Dedifferentiated amniotic fluid mesenchymal stem cell (primary cell): Measurements from ENCODE around the gene DLG2.

Experiments used
- DNase-seq: peaks from one replicate; pipeline ENCODE4 v3.0.0-alpha.2; 2016; ENCODE audit errors: extremely low spot score

The DLG2 gene

GRCh38 chr11:83945976-83946375 lies 1681.2 kb downstream of the DLG2 start:
- no peak for DNase-seq

- DNase-seq, result no peak
These were observed 1686.1 kb downstream of the DLG2 start for GRCh38 chr11:83941050-83941449.

- no peak for DNase-seq
These were observed 1689.0 kb downstream of the DLG2 start for GRCh38 chr11:83938148-83938547.

- DNase-seq, result no peak
These were observed 1694.1 kb downstream of the DLG2 start for GRCh38 chr11:83933008-83933407.

- DNase-seq, result no peak
These were observed 1699.7 kb downstream of the DLG2 start for GRCh38 chr11:83927422-83927821.

GRCh38 chr11:83924795-83925542 lies 1702.2 kb downstream of the DLG2 start:
- DNase-seq, result no peak

- no peak for DNase-seq
These were observed 1703.2 kb downstream of the DLG2 start for GRCh38 chr11:83923961-83924360.

- no peak for DNase-seq
These were observed 1704.2 kb downstream of the DLG2 start for GRCh38 chr11:83922953-83923352.

- DNase-seq, result no peak
These were observed 1704.8 kb downstream of the DLG2 start for GRCh38 chr11:83922318-83922717.

GRCh38 chr11:83921447-83922192 lies 1705.5 kb downstream of the DLG2 start:
- DNase-seq, result no peak

GRCh38 chr11:83918476-83918875 lies 1708.7 kb downstream of the DLG2 start:
- DNase-seq, result no peak

- no peak for DNase-seq
These were observed 1712.1 kb downstream of the DLG2 start for GRCh38 chr11:83914995-83915394.

- no peak for DNase-seq
These were observed 1717.3 kb downstream of the DLG2 start for GRCh38 chr11:83909579-83910534.

- DNase-seq, result no peak
These were observed 1718.8 kb downstream of the DLG2 start for GRCh38 chr11:83908298-83908856.

GRCh38 chr11:83895516-83895915 lies 1731.6 kb downstream of the DLG2 start:
- no peak for DNase-seq

- DNase-seq, result no peak
These were observed 1745.7 kb downstream of the DLG2 start for GRCh38 chr11:83881428-83881827.

- no peak for DNase-seq
These were observed 1756.1 kb downstream of the DLG2 start for GRCh38 chr11:83871054-83871453.

- no peak for DNase-seq
These were observed 1760.5 kb downstream of the DLG2 start for GRCh38 chr11:83866655-83867054.

GRCh38 chr11:83865636-83866461 lies 1761.3 kb downstream of the DLG2 start:
- no peak for DNase-seq

- no peak for DNase-seq
These were observed 1762.6 kb downstream of the DLG2 start for GRCh38 chr11:83864412-83865057.
